C4-2B (cell line): ENCODE data around the gene ZBTB5.

Experiments
- CTCF ChIP-seq: fragments of 450-650 bp; conservative IDR thresholded peaks from 2 replicates; pipeline ENCODE4 v1.5.1; 2017; ENCODE audit warnings: mild to moderate bottlenecking
- ZFX ChIP-seq: fragments of 450-650 bp; IDR thresholded peaks from 2 replicates; pipeline ENCODE4 v1.6.1; 2017

- TF ChIP-seq CTCF, result peak; percentile 34
- TF ChIP-seq ZFX, result no peak
These were observed 54.1 kb downstream of the ZBTB5 start for GRCh38 chr9:37410969-37411785.
